GM23338 (cell line): ENCODE data around the gene PRRG1.

ENCODE experiments used
- CREB1 ChIP-seq: fragments of 250-450 bp; sonication (Bioruptor Pico); IDR thresholded peaks from 2 replicates; pipeline ENCODE4 v1.5.0; 2020; ENCODE audit warnings: low read depth, mild to moderate bottlenecking, moderate library complexity
- ETS1 ChIP-seq: IDR thresholded peaks from 2 replicates; pipeline ENCODE4 v1.6.1; 2016; ENCODE audit warnings: antibody characterized with exemption
- EZH2 ChIP-seq: fragments of 200-600 bp; sonication (generic); IDR thresholded peaks from one replicate; pipeline ENCODE4 v1.8.0; 2017; ENCODE audit warnings: antibody characterized with exemption, mild to moderate bottlenecking, low read depth; ENCODE audit not compliant: unreplicated experiment
- EZH2phosphoT487 ChIP-seq: fragments of 200-600 bp; sonication (generic); IDR thresholded peaks from one replicate; pipeline ENCODE4 v1.8.1; 2018; ENCODE audit warnings: antibody characterized with exemption; ENCODE audit not compliant: unreplicated experiment
- JUNB ChIP-seq: IDR thresholded peaks from one replicate; pipeline ENCODE4 v1.6.1; 2016; ENCODE audit warnings: antibody characterized with exemption; ENCODE audit not compliant: unreplicated experiment
- NANOG ChIP-seq: IDR thresholded peaks from 2 replicates; pipeline ENCODE4 v1.6.1; 2016; ENCODE audit warnings: antibody characterized with exemption, borderline replicate concordance
- POLR2AphosphoS5 ChIP-seq: IDR thresholded peaks from 2 replicates; pipeline ENCODE4 v1.6.1; 2016; ENCODE audit warnings: antibody characterized with exemption, low read depth
- STAT1 ChIP-seq: IDR thresholded peaks from one replicate; pipeline ENCODE4 v1.6.1; 2016; ENCODE audit warnings: antibody characterized with exemption; ENCODE audit not compliant: unreplicated experiment
- ZNF114 ChIP-seq: fragments of 250-450 bp; sonication (Bioruptor Pico); IDR thresholded peaks from 2 replicates; pipeline ENCODE4 v1.5.0; 2020; ENCODE audit warnings: mild to moderate bottlenecking, moderate library complexity
- ZNF462 ChIP-seq: fragments of 250-450 bp; sonication (Bioruptor Pico); IDR thresholded peaks from 2 replicates; pipeline ENCODE4 v1.5.0; 2020; ENCODE audit warnings: mild to moderate bottlenecking, moderate library complexity
- TF ChIP-seq, protein P1 (sequence below), 2 experiments: fragments of 200-600 bp in 1 of 2; sonication (generic) in 1 of 2; conservative IDR thresholded peaks; 2 replicates each; pipeline versions ENCODE4 v1.5.1 to v1.6.1; 2016 to 2017; ENCODE audit warnings: antibody characterized with exemption in 2 of 2, low read depth in 2 of 2, mild to moderate bottlenecking in 2 of 2, moderate library complexity in 1 of 2
- TF ChIP-seq, protein P2 (sequence below): IDR thresholded peaks from one replicate; pipeline ENCODE4 v1.6.1; 2018; ENCODE audit warnings: antibody characterized with exemption; ENCODE audit not compliant: unreplicated experiment

DNA sequence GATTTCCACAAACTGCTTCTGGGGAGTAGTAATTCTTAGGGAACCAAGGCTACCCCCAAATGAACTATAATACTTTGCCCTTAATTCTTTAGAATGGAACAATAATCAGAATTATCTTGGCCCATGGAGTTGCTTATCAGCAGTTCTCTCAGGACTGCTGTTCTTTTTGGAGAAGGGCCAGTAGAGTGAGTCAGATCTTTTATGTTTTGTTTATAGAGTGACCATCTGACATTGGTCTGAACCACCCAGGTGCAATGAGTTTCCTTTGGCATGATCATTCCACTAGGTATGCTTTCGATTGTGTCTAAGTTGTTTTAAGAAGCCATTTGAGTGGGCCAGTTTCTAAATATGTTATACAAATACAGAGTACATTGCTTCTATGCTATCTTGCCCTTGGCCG, 31.8 kb downstream of the PRRG1 start:
- TF ChIP-seq POLR2AphosphoS5 (no peak), ZNF114 (CRISPR knock-in tag) (no peak), EZH2phosphoT487 (no peak), JUNB (no peak), ZNF462 (CRISPR knock-in tag) (no peak), STAT1 (no peak), EZH2 (no peak), ETS1 (no peak), NANOG (no peak), CREB1 (CRISPR knock-in tag) (no peak)
- TF ChIP-seq, protein P1, sequence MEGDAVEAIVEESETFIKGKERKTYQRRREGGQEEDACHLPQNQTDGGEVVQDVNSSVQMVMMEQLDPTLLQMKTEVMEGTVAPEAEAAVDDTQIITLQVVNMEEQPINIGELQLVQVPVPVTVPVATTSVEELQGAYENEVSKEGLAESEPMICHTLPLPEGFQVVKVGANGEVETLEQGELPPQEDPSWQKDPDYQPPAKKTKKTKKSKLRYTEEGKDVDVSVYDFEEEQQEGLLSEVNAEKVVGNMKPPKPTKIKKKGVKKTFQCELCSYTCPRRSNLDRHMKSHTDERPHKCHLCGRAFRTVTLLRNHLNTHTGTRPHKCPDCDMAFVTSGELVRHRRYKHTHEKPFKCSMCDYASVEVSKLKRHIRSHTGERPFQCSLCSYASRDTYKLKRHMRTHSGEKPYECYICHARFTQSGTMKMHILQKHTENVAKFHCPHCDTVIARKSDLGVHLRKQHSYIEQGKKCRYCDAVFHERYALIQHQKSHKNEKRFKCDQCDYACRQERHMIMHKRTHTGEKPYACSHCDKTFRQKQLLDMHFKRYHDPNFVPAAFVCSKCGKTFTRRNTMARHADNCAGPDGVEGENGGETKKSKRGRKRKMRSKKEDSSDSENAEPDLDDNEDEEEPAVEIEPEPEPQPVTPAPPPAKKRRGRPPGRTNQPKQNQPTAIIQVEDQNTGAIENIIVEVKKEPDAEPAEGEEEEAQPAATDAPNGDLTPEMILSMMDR (conservative IDR thresholded peaks at IDR 0.05; ENCODE audit: low read depth in 2 of 2), result no peak
- TF ChIP-seq, protein P2, sequence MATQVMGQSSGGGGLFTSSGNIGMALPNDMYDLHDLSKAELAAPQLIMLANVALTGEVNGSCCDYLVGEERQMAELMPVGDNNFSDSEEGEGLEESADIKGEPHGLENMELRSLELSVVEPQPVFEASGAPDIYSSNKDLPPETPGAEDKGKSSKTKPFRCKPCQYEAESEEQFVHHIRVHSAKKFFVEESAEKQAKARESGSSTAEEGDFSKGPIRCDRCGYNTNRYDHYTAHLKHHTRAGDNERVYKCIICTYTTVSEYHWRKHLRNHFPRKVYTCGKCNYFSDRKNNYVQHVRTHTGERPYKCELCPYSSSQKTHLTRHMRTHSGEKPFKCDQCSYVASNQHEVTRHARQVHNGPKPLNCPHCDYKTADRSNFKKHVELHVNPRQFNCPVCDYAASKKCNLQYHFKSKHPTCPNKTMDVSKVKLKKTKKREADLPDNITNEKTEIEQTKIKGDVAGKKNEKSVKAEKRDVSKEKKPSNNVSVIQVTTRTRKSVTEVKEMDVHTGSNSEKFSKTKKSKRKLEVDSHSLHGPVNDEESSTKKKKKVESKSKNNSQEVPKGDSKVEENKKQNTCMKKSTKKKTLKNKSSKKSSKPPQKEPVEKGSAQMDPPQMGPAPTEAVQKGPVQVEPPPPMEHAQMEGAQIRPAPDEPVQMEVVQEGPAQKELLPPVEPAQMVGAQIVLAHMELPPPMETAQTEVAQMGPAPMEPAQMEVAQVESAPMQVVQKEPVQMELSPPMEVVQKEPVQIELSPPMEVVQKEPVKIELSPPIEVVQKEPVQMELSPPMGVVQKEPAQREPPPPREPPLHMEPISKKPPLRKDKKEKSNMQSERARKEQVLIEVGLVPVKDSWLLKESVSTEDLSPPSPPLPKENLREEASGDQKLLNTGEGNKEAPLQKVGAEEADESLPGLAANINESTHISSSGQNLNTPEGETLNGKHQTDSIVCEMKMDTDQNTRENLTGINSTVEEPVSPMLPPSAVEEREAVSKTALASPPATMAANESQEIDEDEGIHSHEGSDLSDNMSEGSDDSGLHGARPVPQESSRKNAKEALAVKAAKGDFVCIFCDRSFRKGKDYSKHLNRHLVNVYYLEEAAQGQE, result no peak
